Stimulated activated memory B cell treated with anti-CD40 and anti-IgM and Interleukin-4, amounts not matched to agents 10 μg/mL and 1 μg/mL and 100 μg/mL, for 72 hours (primary cell): ENCODE results near the gene BMP5.

Experiments
- ATAC-seq: fragments of 150-1000 bp; cut with Tn5 transposase; 2 replicates; pipeline ENCODE4 v1.10.0; 2021
- H3K27ac Mint-ChIP-seq: one replicate; pipeline ENCODE4 v1.8.0; 2022; ENCODE audit warnings: mild to moderate bottlenecking, mixed read lengths
- H3K27me3 Mint-ChIP-seq: one replicate; pipeline ENCODE4 v1.8.0; 2022; ENCODE audit warnings: mixed read lengths
- H3K36me3 Mint-ChIP-seq: one replicate; pipeline ENCODE4 v1.8.0; 2022; ENCODE audit warnings: mixed read lengths
- H3K4me1 Mint-ChIP-seq: one replicate; pipeline ENCODE4 v1.8.0; 2022; ENCODE audit warnings: mixed read lengths
- H3K4me3 Mint-ChIP-seq: one replicate; pipeline ENCODE4 v1.8.0; 2022; ENCODE audit warnings: mild to moderate bottlenecking, moderate library complexity, mixed read lengths
- H3K9me3 Mint-ChIP-seq: one replicate; pipeline ENCODE4 v1.8.0; 2022; ENCODE audit warnings: mixed read lengths

The BMP5 gene

GRCh38 chr6:55798571-55798970 is 76.8 kb downstream of the BMP5 start:
- H3K4me1 Mint-ChIP-seq, result no peaks in the 10 kb centered on the region
- no peaks in the 10 kb centered on the region for H3K27me3 Mint-ChIP-seq

GRCh38 chr6:55794136-55794812 is 81.1 kb downstream of the BMP5 start:
- ATAC-seq, result no peak
- Mint-ChIP-seq H3K9me3 (peaks cover 9% of the 10 kb centered on the region), H3K4me3 (no peak overlapping the region), H3K27ac (no peak overlapping the region), H3K27me3 (no peaks in the 10 kb centered on the region), H3K4me1 (no peaks in the 10 kb centered on the region), H3K36me3 (no peaks in the 10 kb centered on the region)

More at GRCh38 chr6:55798571-55798970, 76.8 kb downstream of the BMP5 start:
- Mint-ChIP-seq H3K9me3 (peaks cover 6% of the 10 kb centered on the region), H3K27ac (no peak overlapping the region), H3K4me3 (no peak overlapping the region), H3K36me3 (no peaks in the 10 kb centered on the region)
- ATAC-seq, result no peak

DNA sequence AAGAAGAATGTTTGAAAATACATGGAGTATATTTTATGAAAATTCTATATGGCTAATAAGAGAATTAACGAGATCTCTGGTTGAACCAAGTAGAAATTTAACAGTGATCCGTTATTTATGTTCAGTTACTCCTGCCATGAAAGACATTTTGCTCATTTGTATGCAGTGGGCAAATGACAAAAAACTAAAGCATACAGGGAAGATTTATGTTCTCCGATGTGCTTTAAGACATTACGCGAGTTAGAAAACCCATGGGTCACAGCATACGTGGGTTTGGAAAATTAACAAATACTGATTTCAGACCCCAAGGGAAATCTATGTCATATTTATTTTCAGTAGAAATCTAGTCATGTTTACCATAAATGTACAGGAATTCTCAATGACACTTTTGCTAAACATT is 90.1 kb downstream of the BMP5 start:
- no peak overlapping the region for H3K4me3 Mint-ChIP-seq
- no peak for ATAC-seq
- H3K36me3 Mint-ChIP-seq, result no peaks in the 10 kb centered on the region
- H3K27ac Mint-ChIP-seq, result no peak overlapping the region
- H3K27me3 Mint-ChIP-seq, result no peaks in the 10 kb centered on the region
- H3K4me1 Mint-ChIP-seq, result no peaks in the 10 kb centered on the region
- no peaks in the 10 kb centered on the region for H3K9me3 Mint-ChIP-seq

GRCh38 chr6:55782275-55782674 is 93.1 kb downstream of the BMP5 start:
- ATAC-seq, result no peak
- Mint-ChIP-seq H3K9me3 (no peaks in the 10 kb centered on the region), H3K27me3 (no peaks in the 10 kb centered on the region), H3K27ac (no peak overlapping the region), H3K4me1 (no peaks in the 10 kb centered on the region), H3K36me3 (no peaks in the 10 kb centered on the region), H3K4me3 (no peak overlapping the region)

DNA sequence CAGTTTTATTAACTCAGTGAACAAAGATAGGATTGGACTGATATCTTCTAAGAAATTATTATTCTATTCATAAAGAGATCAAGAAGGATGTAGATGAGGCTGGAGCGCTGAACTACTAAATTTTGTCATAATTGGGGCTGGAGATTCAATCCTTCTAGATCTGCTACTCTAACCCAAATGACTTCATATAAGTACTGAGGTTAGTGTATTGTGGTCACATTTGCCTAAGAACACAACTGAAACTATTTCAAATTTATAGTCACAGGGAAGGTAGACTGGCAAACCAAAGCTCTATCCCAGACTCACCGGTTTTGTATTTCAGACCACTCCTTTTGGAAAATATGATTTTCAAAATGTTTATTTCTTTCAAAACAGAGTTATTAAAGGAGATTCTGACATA is 96.7 kb downstream of the BMP5 start:
- no peaks in the 10 kb centered on the region for H3K27me3 Mint-ChIP-seq
- H3K4me1 Mint-ChIP-seq, result no peaks in the 10 kb centered on the region
- no peaks in the 10 kb centered on the region for H3K9me3 Mint-ChIP-seq
- H3K36me3 Mint-ChIP-seq, result no peaks in the 10 kb centered on the region
- H3K4me3 Mint-ChIP-seq, result no peak overlapping the region
- H3K27ac Mint-ChIP-seq, result no peak overlapping the region
- no peak for ATAC-seq

- no peak for ATAC-seq
- no peak overlapping the region for H3K4me3 Mint-ChIP-seq
- H3K36me3 Mint-ChIP-seq, result no peaks in the 10 kb centered on the region
- no peak overlapping the region for H3K27ac Mint-ChIP-seq
- no peaks in the 10 kb centered on the region for H3K9me3 Mint-ChIP-seq
- H3K4me1 Mint-ChIP-seq, result no peaks in the 10 kb centered on the region
- H3K27me3 Mint-ChIP-seq, result no peaks in the 10 kb centered on the region
Measured at GRCh38 chr6:55777469-55777868, 97.9 kb downstream of the BMP5 start.

GRCh38 chr6:55776113-55776512 is 99.3 kb downstream of the BMP5 start:
- Mint-ChIP-seq H3K27ac (no peak overlapping the region), H3K4me3 (no peak overlapping the region), H3K4me1 (no peaks in the 10 kb centered on the region), H3K36me3 (no peaks in the 10 kb centered on the region), H3K9me3 (no peaks in the 10 kb centered on the region), H3K27me3 (no peaks in the 10 kb centered on the region)
- ATAC-seq, result no peak

- Mint-ChIP-seq H3K36me3 (no peaks in the 10 kb centered on the region), H3K9me3 (no peaks in the 10 kb centered on the region), H3K27ac (no peak overlapping the region), H3K4me3 (no peak overlapping the region), H3K4me1 (no peaks in the 10 kb centered on the region), H3K27me3 (no peaks in the 10 kb centered on the region)
- no peak for ATAC-seq
Measured at GRCh38 chr6:55775029-55775318, 100.4 kb downstream of the BMP5 start.

DNA sequence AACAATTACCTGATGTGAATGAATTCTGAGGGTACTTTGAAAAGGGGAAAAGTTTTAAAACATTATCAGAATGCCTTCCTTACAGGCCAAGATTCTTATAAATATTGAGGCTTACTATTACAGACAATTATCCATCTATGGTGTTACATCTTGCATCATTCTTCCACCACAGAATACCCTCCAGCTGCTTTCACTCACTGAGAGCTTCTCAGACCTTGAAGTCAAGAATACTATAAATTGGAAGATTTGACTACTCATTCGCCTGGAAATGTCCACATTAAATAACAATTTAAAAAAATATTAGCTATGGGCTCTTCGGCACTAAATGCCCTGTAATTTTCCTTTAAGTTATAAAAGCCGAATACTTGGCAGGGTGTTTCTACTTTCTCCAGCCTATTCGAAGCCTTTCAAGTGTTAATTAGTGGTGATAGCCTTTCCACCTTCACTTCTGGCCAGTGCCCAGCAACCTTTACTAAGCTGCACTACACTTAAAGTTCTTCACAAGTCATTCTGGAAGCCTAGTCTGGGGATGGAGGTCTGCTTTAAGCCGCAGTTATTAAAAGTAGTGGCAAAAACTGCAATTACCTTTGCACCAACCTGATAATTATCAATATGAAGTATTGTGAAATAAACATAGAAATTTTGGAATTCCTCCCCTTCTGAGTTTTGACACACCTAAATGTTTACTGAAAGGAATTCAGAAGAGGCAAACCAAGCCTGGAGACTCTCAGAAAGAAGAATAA is 100.9 kb downstream of the BMP5 start:
- H3K27ac Mint-ChIP-seq, result no peak overlapping the region
- ATAC-seq, result no peak
- H3K4me1 Mint-ChIP-seq, result no peaks in the 10 kb centered on the region
- H3K27me3 Mint-ChIP-seq, result no peaks in the 10 kb centered on the region
- no peaks in the 10 kb centered on the region for H3K36me3 Mint-ChIP-seq
- no peaks in the 10 kb centered on the region for H3K9me3 Mint-ChIP-seq
- H3K4me3 Mint-ChIP-seq, result no peak overlapping the region

GRCh38 chr6:55773620-55774216 is 101.7 kb downstream of the BMP5 start:
- Mint-ChIP-seq H3K27me3 (no peaks in the 10 kb centered on the region), H3K36me3 (no peaks in the 10 kb centered on the region), H3K27ac (no peak overlapping the region), H3K9me3 (no peaks in the 10 kb centered on the region), H3K4me3 (no peak overlapping the region), H3K4me1 (no peaks in the 10 kb centered on the region)
- ATAC-seq, result no peak

- H3K36me3 Mint-ChIP-seq, result no peaks in the 10 kb centered on the region
- no peak overlapping the region for H3K27ac Mint-ChIP-seq
- H3K4me1 Mint-ChIP-seq, result no peaks in the 10 kb centered on the region
- ATAC-seq, result no peak
- no peak overlapping the region for H3K4me3 Mint-ChIP-seq
- H3K9me3 Mint-ChIP-seq, result no peaks in the 10 kb centered on the region
- no peaks in the 10 kb centered on the region for H3K27me3 Mint-ChIP-seq
Measured at GRCh38 chr6:55772730-55773129, 102.7 kb downstream of the BMP5 start.

GRCh38 chr6:55759536-55759935 is 115.9 kb downstream of the BMP5 start:
- ATAC-seq, result no peak
- Mint-ChIP-seq H3K4me1 (no peaks in the 10 kb centered on the region), H3K9me3 (peaks cover 7% of the 10 kb centered on the region), H3K27ac (no peak overlapping the region), H3K4me3 (no peak overlapping the region), H3K36me3 (no peaks in the 10 kb centered on the region), H3K27me3 (no peaks in the 10 kb centered on the region)

DNA sequence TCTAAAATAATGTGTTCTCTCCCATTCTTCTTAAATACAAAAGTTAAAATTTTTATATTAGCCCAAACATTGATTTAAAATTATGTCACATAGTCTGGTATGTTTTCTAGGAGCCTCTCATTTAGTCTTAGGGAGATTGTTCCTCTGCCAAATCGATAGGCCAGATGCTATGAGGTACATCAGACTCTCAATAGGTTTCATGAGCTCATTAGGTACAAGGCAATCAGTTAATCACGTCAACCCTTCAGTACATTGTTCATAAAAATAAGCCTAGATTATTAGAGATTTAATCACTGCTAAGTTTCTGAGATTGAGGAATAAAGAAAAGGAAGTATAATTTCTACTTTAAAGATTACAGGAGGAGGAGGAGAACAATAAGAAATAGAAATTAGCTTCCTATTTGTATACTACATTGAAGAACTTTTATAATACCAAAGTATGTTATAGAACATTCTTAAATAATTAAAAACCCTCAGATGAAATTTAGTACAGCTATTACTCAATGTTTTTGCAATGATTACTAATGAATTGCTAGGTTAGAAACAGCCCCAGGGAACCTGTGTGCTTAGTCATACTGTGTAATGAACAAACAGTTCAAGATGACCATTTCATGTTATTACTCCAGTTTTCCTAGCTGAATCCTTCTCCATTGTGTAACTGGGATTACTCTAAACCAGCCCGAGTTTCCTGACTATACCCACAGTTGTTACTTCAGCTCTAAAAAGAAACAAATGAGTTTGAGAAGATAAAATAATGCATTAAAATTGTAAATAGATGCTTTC is 117.0 kb downstream of the BMP5 start:
- H3K4me1 Mint-ChIP-seq, result no peaks in the 10 kb centered on the region
- H3K4me3 Mint-ChIP-seq, result no peak overlapping the region
- no peak for ATAC-seq
- no peaks in the 10 kb centered on the region for H3K36me3 Mint-ChIP-seq
- no peak overlapping the region for H3K27ac Mint-ChIP-seq
- peaks cover 7% of the 10 kb centered on the region for H3K9me3 Mint-ChIP-seq
- H3K27me3 Mint-ChIP-seq, result no peaks in the 10 kb centered on the region

- no peaks in the 10 kb centered on the region for H3K27me3 Mint-ChIP-seq
- no peak overlapping the region for H3K27ac Mint-ChIP-seq
- ATAC-seq, result no peak
- H3K9me3 Mint-ChIP-seq, result peaks cover 6% of the 10 kb centered on the region
- no peaks in the 10 kb centered on the region for H3K36me3 Mint-ChIP-seq
- H3K4me1 Mint-ChIP-seq, result no peaks in the 10 kb centered on the region
- no peak overlapping the region for H3K4me3 Mint-ChIP-seq
Measured at GRCh38 chr6:55756531-55757031, 118.8 kb downstream of the BMP5 start.

DNA sequence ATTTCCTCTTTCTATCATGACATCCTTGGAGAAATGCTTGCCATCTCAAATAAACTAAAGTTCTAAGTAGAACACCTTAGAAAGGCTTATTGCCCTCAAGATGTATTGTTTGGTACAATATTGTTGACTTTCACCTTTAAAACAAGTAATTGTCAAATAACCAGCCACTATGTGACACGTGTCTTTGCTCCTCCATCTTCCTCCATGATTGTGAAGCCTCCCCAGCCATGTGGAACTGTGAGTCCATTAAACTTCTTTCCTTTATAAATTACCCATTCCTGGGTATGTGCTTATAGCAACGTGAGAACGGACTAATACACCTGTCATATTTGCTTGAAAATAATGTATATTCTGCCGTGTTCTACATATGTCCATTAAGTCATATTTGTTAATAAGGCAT is 126.5 kb downstream of the BMP5 start:
- H3K9me3 Mint-ChIP-seq, result peaks cover 11% of the 10 kb centered on the region
- H3K4me1 Mint-ChIP-seq, result no peaks in the 10 kb centered on the region
- H3K4me3 Mint-ChIP-seq, result no peak overlapping the region
- H3K36me3 Mint-ChIP-seq, result no peaks in the 10 kb centered on the region
- H3K27ac Mint-ChIP-seq, result no peak overlapping the region
- H3K27me3 Mint-ChIP-seq, result no peaks in the 10 kb centered on the region
- ATAC-seq, result no peak
